OCI-LY1 (cell line): ENCODE results near the gene FNTB.

Source experiments
- CTCF ChIP-seq: fragments of 200-600 bp; sonication (generic), shearing (Covaris generic); IDR thresholded peaks from 2 replicates; pipeline ENCODE4 v1.5.1; 2017; ENCODE audit warnings: mild to moderate bottlenecking, antibody characterized with exemption, low read length, moderate library complexity, mixed read lengths
- EZH2 ChIP-seq: fragments of 200-600 bp; sonication (generic), shearing (Covaris generic); IDR thresholded peaks from 2 replicates; pipeline ENCODE4 v1.8.0; 2017; ENCODE audit warnings: borderline replicate concordance, mixed run types, mild to moderate bottlenecking, antibody characterized with exemption, low read length, moderate library complexity, mixed read lengths

- TF ChIP-seq CTCF, result no peak
- TF ChIP-seq EZH2, result no peak
Observed at GRCh38 chr14:65109357-65109756, 122.7 kb downstream of the FNTB start.
